Activated T-helper 9 cell treated with anti-CD3 and anti-CD28 coated beads, Interleukin-2, amount 50 U/mL, for 16 hours (primary cell): ENCODE results near the gene TCEAL9.
A peak's percentile ranks its signal among the peaks of the same experiment; 100 is the strongest.
"Not testable (repeated sequence)": the region's sequence is repeated elsewhere in the genome, so short reads cannot be mapped to it uniquely, and the experiment has no call there.

Experiments
- DNase-seq: peaks from one replicate; pipeline ENCODE4 v3.0.0-alpha.2; 2020; ENCODE audit warnings: low read depth

Gene TCEAL9

GRCh38 chrX:103356130-103356798, at the start of gene TCEAL9:
Gene TCEAL9, plus strand, starts transcription at chrX:103356506. Its CDS starts 1,179 bp downstream, at chrX:103357685.
- DNase-seq: no peak

GRCh38 chrX:103309860-103310554, 46.3 kb upstream of the TCEAL9 start:
- DNase-seq: no peak

- DNase-seq: peak; percentile 77
Measured at GRCh38 chrX:103310555-103311398, 45.5 kb upstream of the TCEAL9 start, which contains the start of gene BEX2. Gene BEX2, minus strand, starts transcription at chrX:103310990. Its CDS starts 1,014 bp downstream, at chrX:103309976.

- no peak for DNase-seq
Measured at GRCh38 chrX:103311399-103311780, 44.9 kb upstream of the TCEAL9 start.

- DNase-seq: no peak
Measured at GRCh38 chrX:103329991-103330390, 26.3 kb upstream of the TCEAL9 start, which contains the start of gene TCEAL7. Gene TCEAL7, plus strand, starts transcription at chrX:103330239. Its CDS starts 1,165 bp downstream, at chrX:103331404.

GRCh38 chrX:103330681-103331288, 25.5 kb upstream of the TCEAL9 start:
- DNase-seq: no peak

- DNase-seq: no peak
Measured at GRCh38 chrX:103338663-103339062, 17.6 kb upstream of the TCEAL9 start.

- DNase-seq: peak; percentile 5
Measured at GRCh38 chrX:103343105-103343504, 13.2 kb upstream of the TCEAL9 start.

- no peak for DNase-seq
Measured at GRCh38 chrX:103344606-103345005, 11.7 kb upstream of the TCEAL9 start.

- no peak for DNase-seq
Measured at GRCh38 chrX:103347682-103348397, 8.5 kb upstream of the TCEAL9 start.

- no peak for DNase-seq
Measured at GRCh38 chrX:103356858-103357257, 552 bp downstream of the TCEAL9 start.

- DNase-seq: no peak
Measured at GRCh38 chrX:103357871-103358270, 1.6 kb downstream of the TCEAL9 start.

- DNase-seq: not testable (repeated sequence)
Measured at GRCh38 chrX:103359605-103360004, 3.3 kb downstream of the TCEAL9 start.

- DNase-seq: no peak
Measured at GRCh38 chrX:103360092-103360491, 3.8 kb downstream of the TCEAL9 start.

GRCh38 chrX:103360916-103361315, 4.6 kb downstream of the TCEAL9 start:
- no peak for DNase-seq

- no peak for DNase-seq
Measured at GRCh38 chrX:103361798-103362197, 5.5 kb downstream of the TCEAL9 start.

GRCh38 chrX:103362474-103362873, 6.2 kb downstream of the TCEAL9 start:
- DNase-seq: no peak

- DNase-seq: no peak
Measured at GRCh38 chrX:103363046-103363445, 6.7 kb downstream of the TCEAL9 start.

GRCh38 chrX:103367502-103367901, 11.2 kb downstream of the TCEAL9 start:
- no peak for DNase-seq

- no peak for DNase-seq
Measured at GRCh38 chrX:103369479-103369878, 13.2 kb downstream of the TCEAL9 start.

- DNase-seq: no peak
Measured at GRCh38 chrX:103372886-103373285, 16.6 kb downstream of the TCEAL9 start.
